Calu3 (cell line): ENCODE results near the gene GNLY. TPM values are rescaled to one million over a fixed set of nuclear protein-coding genes. Genes with fewer than 3 reads are reported as not detected.

Experiments
- BruUV-seq: library from RNA; stranded (reverse); fragments of 400-500 nt; replicated peaks from 2 replicates; lab custom pipeline; 2021; lab: Mats Ljungman, UMichigan
- CTCF ChIA-PET: fragments of 300-600 bp; sonication (Branson Sonifier 250); formaldehyde crosslinking; loops from one replicate; lab custom pipeline; 2022; ENCODE audit warnings: antibody characterized with exemption; lab: Charles Lee
- DNase-seq: peaks from one replicate; pipeline ENCODE4 v3.0.0; 2022
- H3K27ac Mint-ChIP-seq: one replicate; pipeline ENCODE4 v1.8.0; 2022; ENCODE audit warnings: mixed read lengths; ENCODE audit not compliant: unreplicated experiment
- H3K27me3 Mint-ChIP-seq: one replicate; pipeline ENCODE4 v1.8.0; 2022; ENCODE audit warnings: mixed read lengths; ENCODE audit not compliant: unreplicated experiment
- H3K36me3 Mint-ChIP-seq: one replicate; pipeline ENCODE4 v1.8.0; 2022; ENCODE audit warnings: mild to moderate bottlenecking, moderate library complexity, mixed read lengths; ENCODE audit not compliant: insufficient read depth, unreplicated experiment
- H3K4me1 Mint-ChIP-seq: one replicate; pipeline ENCODE4 v1.8.0; 2022; ENCODE audit warnings: mild to moderate bottlenecking, low read depth, mixed read lengths; ENCODE audit not compliant: unreplicated experiment
- H3K4me3 Mint-ChIP-seq: one replicate; pipeline ENCODE4 v1.8.0; 2022; ENCODE audit warnings: mild to moderate bottlenecking, low read depth, moderate library complexity, mixed read lengths; ENCODE audit not compliant: unreplicated experiment
- H3K9me3 Mint-ChIP-seq: one replicate; pipeline ENCODE4 v1.8.0; 2022; ENCODE audit warnings: low read depth, mixed read lengths; ENCODE audit not compliant: unreplicated experiment
- CTCF ChIP-seq: fragments of 200-600 bp; IDR thresholded peaks from one replicate; pipeline ENCODE4 v1.8.0; 2022; ENCODE audit warnings: antibody characterized with exemption; ENCODE audit not compliant: unreplicated experiment
- intact Hi-C: fragments of 100-400 bp; cut with micrococcal nuclease; formaldehyde crosslinking; loops from one replicate; pipeline ENCODE4 v1.10.0; 2022; ENCODE audit not compliant: unreplicated experiment
- total RNA-seq: library from RNA; stranded (reverse); gene quantifications from 2 replicates; pipeline ENCODE4 v1.2.3, GENCODE V29; 2022

Gene GNLY
- total RNA-seq, 1 experiment from 2014 or later = not detected

GRCh38 chr2:85723707-85724360 is 29.7 kb downstream of the GNLY start:
- intact Hi-C loops = loop anchor here (10.0 kb wide), 1 partner anchor 361 kb away; no protein-coding TSS in a partner anchor
- Mint-ChIP-seq H3K4me1 (no peaks in the 10 kb centered on the region), H3K36me3 (no peaks in the 10 kb centered on the region), H3K9me3 (peaks cover 4% of the 10 kb centered on the region), H3K27ac (no peak overlapping the region), H3K4me3 (no peak overlapping the region), H3K27me3 (peaks cover 68% of the 10 kb centered on the region)
- no peak for DNase-seq
- no TSS peak for BruUV-seq
- CTCF ChIA-PET = interaction anchor here (0.6 to 1.1 kb wide), 2 partner anchors 27 to 145 kb away, joined by 3 to 4 read pairs; no protein-coding TSS in a partner anchor
- TF ChIP-seq CTCF = no peak

GRCh38 chr2:85724731-85725181 is 30.6 kb downstream of the GNLY start:
- TF ChIP-seq CTCF = no peak
- no peak overlapping the region for H3K4me3 Mint-ChIP-seq
- BruUV-seq = no TSS peak
- H3K4me1 Mint-ChIP-seq = peaks cover 5% of the 10 kb centered on the region
- intact Hi-C loops = loop anchor here (10.0 kb wide), 1 partner anchor 360 kb away; no protein-coding TSS in a partner anchor
- peaks cover 4% of the 10 kb centered on the region for H3K9me3 Mint-ChIP-seq
- no peaks in the 10 kb centered on the region for H3K36me3 Mint-ChIP-seq
- no peak for DNase-seq
- CTCF ChIA-PET = interaction anchor here (1.1 kb wide), 1 partner anchor 26 kb away, joined by 3 read pairs; no protein-coding TSS in a partner anchor
- no peak overlapping the region for H3K27ac Mint-ChIP-seq
- H3K27me3 Mint-ChIP-seq = peaks cover 63% of the 10 kb centered on the region

- H3K4me1 Mint-ChIP-seq = peaks cover 5% of the 10 kb centered on the region
- no TSS peak for BruUV-seq
- CTCF ChIA-PET = interaction anchor here (0.5 kb wide), 1 partner anchor 263 kb away, joined by 3 read pairs; no protein-coding TSS in a partner anchor
- H3K27ac Mint-ChIP-seq = no peak overlapping the region
- no peak for TF ChIP-seq CTCF
- H3K4me3 Mint-ChIP-seq = no peak overlapping the region
- no peaks in the 10 kb centered on the region for H3K9me3 Mint-ChIP-seq
- H3K27me3 Mint-ChIP-seq = peaks cover 56% of the 10 kb centered on the region
- no peak for DNase-seq
- intact Hi-C loops = loop anchor here (10.0 kb wide), 1 partner anchor 359 kb away; no protein-coding TSS in a partner anchor
- no peaks in the 10 kb centered on the region for H3K36me3 Mint-ChIP-seq
These were observed 31.3 kb downstream of the GNLY start for GRCh38 chr2:85725451-85725850.

GRCh38 chr2:85727798-85728197 is 33.6 kb downstream of the GNLY start:
- no TSS peak for BruUV-seq
- CTCF ChIA-PET = interaction anchor here (1.0 kb wide), 1 partner anchor 86 kb away, joined by 3 read pairs; no protein-coding TSS in a partner anchor
- Mint-ChIP-seq H3K4me1 (peaks cover 5% of the 10 kb centered on the region), H3K27me3 (peaks cover 43% of the 10 kb centered on the region), H3K27ac (no peak overlapping the region), H3K36me3 (no peaks in the 10 kb centered on the region), H3K9me3 (no peaks in the 10 kb centered on the region), H3K4me3 (no peak overlapping the region)
- no peak for DNase-seq
- TF ChIP-seq CTCF = no peak
- intact Hi-C loops = loop anchor here (10.0 kb wide), 1 partner anchor 357 kb away; no protein-coding TSS in a partner anchor
